HEK293 (cell line): ENCODE results near the gene TRMT112.

ENCODE experiments used
- CTCF ChIA-PET: fragments of 350-600 bp; formaldehyde crosslinking; extraction: SDS; loops from one replicate; lab custom pipeline; 2021; ENCODE audit warnings: antibody characterized with exemption; lab: Yijun Ruan, JAX
- POLR2A ChIA-PET: fragments of 300-600 bp; formaldehyde crosslinking; extraction: SDS; loops from one replicate; lab custom pipeline; 2020; ENCODE audit warnings: antibody characterized with exemption, inconsistent platforms; lab: Yijun Ruan, JAX
- H3K27ac ChIP-seq: fragments of 200-500 bp; sonication (Bioruptor generic); 2 replicates; pipeline ENCODE4 v1.5.1; 2014; ENCODE audit warnings: low read depth, low read length, control low read depth, inconsistent platforms; ENCODE audit errors: extremely low read depth
- H3K36me3 ChIP-seq, 2 experiments: fragments of 200-500 bp in 1 of 2; sonication (Bioruptor generic) in 1 of 2; 1 replicate in 1 of 2; 2 replicates in 1 of 2; pipeline ENCODE4 v1.5.1; 2014 to 2017; ENCODE audit warnings: inconsistent platforms in 2 of 2, low read length in 2 of 2; ENCODE audit not compliant: control insufficient read depth in 2 of 2, insufficient read depth in 1 of 2
- H3K4me1 ChIP-seq: fragments of 200-500 bp; sonication (Bioruptor generic); 2 replicates; pipeline ENCODE4 v1.5.1; 2014; ENCODE audit warnings: mild to moderate bottlenecking, low read length, inconsistent platforms; ENCODE audit not compliant: control insufficient read depth, insufficient read depth
- H3K4me3 ChIP-seq: 2 replicates; pipeline ENCODE4 v1.5.1; 2011; ENCODE audit warnings: low read depth, mild to moderate bottlenecking, control low read depth, low read length, moderate library complexity
- H3K9me3 ChIP-seq: fragments of 200-500 bp; sonication (Bioruptor generic); 2 replicates; pipeline ENCODE4 v1.5.1; 2014; ENCODE audit warnings: low read depth, low read length, inconsistent platforms; ENCODE audit not compliant: control insufficient read depth, insufficient read depth
- BCL11A ChIP-seq: fragments of 450-650 bp; formaldehyde crosslinking; IDR thresholded peaks from 2 replicates; pipeline ENCODE4 v1.5.1; 2016; ENCODE audit warnings: low read depth, missing biosample characterization, missing genetic modification characterization
- HOXC10 ChIP-seq: sonication (generic); formaldehyde crosslinking; IDR thresholded peaks from 2 replicates; pipeline ENCODE4 v1.8.1; 2023; ENCODE audit warnings: mild to moderate bottlenecking, missing genetic modification reagents
- KLF1 ChIP-seq: fragments of 450-650 bp; formaldehyde crosslinking; IDR thresholded peaks from 2 replicates; pipeline ENCODE4 v1.5.1; 2016; ENCODE audit warnings: missing biosample characterization, missing genetic modification characterization
- PRDM10 ChIP-seq: fragments of 450-650 bp; formaldehyde crosslinking; IDR thresholded peaks from 2 replicates; pipeline ENCODE4 v1.5.1; 2016; ENCODE audit warnings: missing biosample characterization, missing genetic modification characterization
- REPIN1 ChIP-seq: fragments of 450-650 bp; formaldehyde crosslinking; IDR thresholded peaks from 2 replicates; pipeline ENCODE4 v1.5.1; 2017; ENCODE audit warnings: missing biosample characterization, missing genetic modification characterization, low read depth
- ZBTB1 ChIP-seq: fragments of 450-650 bp; formaldehyde crosslinking; IDR thresholded peaks from 2 replicates; pipeline ENCODE4 v1.5.1; 2016; ENCODE audit warnings: missing biosample characterization, missing genetic modification characterization
- ZBTB20 ChIP-seq: fragments of 450-650 bp; formaldehyde crosslinking; IDR thresholded peaks from 2 replicates; pipeline ENCODE4 v1.5.1; 2016; ENCODE audit warnings: missing biosample characterization, missing genetic modification characterization
- ZFHX2 ChIP-seq: fragments of 450-650 bp; formaldehyde crosslinking; conservative IDR thresholded peaks from 2 replicates; pipeline ENCODE4 v1.5.1; 2016; ENCODE audit warnings: missing biosample characterization, missing genetic modification characterization
- ZFP3 ChIP-seq: fragments of 450-650 bp; formaldehyde crosslinking; IDR thresholded peaks from 2 replicates; pipeline ENCODE4 v1.5.1; 2016; ENCODE audit warnings: low read depth, missing biosample characterization, missing genetic modification characterization
- ZNF112 ChIP-seq: fragments of 450-650 bp; formaldehyde crosslinking; IDR thresholded peaks from 2 replicates; pipeline ENCODE4 v1.5.0; 2017; ENCODE audit warnings: missing biosample characterization, missing genetic modification characterization
- ZNF211 ChIP-seq: fragments of 450-650 bp; formaldehyde crosslinking; IDR thresholded peaks from 2 replicates; pipeline ENCODE4 v1.5.1; 2016; ENCODE audit warnings: low read depth, missing biosample characterization, missing genetic modification characterization
- ZNF24 ChIP-seq: fragments of 450-650 bp; formaldehyde crosslinking; IDR thresholded peaks from 2 replicates; pipeline ENCODE4 v1.5.1; 2016; ENCODE audit warnings: missing biosample characterization, missing genetic modification characterization
- ZNF350 ChIP-seq: fragments of 450-650 bp; formaldehyde crosslinking; IDR thresholded peaks from 2 replicates; pipeline ENCODE4 v1.5.0; 2017; ENCODE audit warnings: missing biosample characterization, mild to moderate bottlenecking, missing genetic modification characterization
- ZNF404 ChIP-seq: fragments of 450-650 bp; formaldehyde crosslinking; IDR thresholded peaks from 2 replicates; pipeline ENCODE4 v1.5.1; 2017; ENCODE audit warnings: missing biosample characterization, missing genetic modification characterization
- ZNF426 ChIP-seq: fragments of 450-650 bp; formaldehyde crosslinking; IDR thresholded peaks from 2 replicates; pipeline ENCODE4 v1.5.1; 2017; ENCODE audit warnings: missing biosample characterization, missing genetic modification characterization, mild to moderate bottlenecking, inconsistent platforms, moderate library complexity
- ZNF571 ChIP-seq: fragments of 450-650 bp; formaldehyde crosslinking; IDR thresholded peaks from 2 replicates; pipeline ENCODE4 v1.5.0; 2017; ENCODE audit warnings: missing biosample characterization, missing genetic modification characterization
- ZNF692 ChIP-seq: fragments of 450-650 bp; formaldehyde crosslinking; IDR thresholded peaks from 2 replicates; pipeline ENCODE4 v1.5.1; 2016; ENCODE audit warnings: missing biosample characterization, missing genetic modification characterization
- ZNF768 ChIP-seq: fragments of 450-650 bp; formaldehyde crosslinking; IDR thresholded peaks from 2 replicates; pipeline ENCODE4 v1.5.1; 2018; ENCODE audit warnings: missing biosample characterization, mild to moderate bottlenecking, missing genetic modification characterization
- ZSCAN16 ChIP-seq: fragments of 450-650 bp; formaldehyde crosslinking; IDR thresholded peaks from 2 replicates; pipeline ENCODE4 v1.5.1; 2016; ENCODE audit warnings: missing biosample characterization, missing genetic modification characterization
- TF ChIP-seq, protein P1 (sequence below): fragments of 450-650 bp; formaldehyde crosslinking; IDR thresholded peaks from 2 replicates; pipeline ENCODE4 v1.5.1; 2016; ENCODE audit warnings: missing biosample characterization, missing genetic modification characterization
- TF ChIP-seq, protein P2 (sequence below): fragments of 450-650 bp; formaldehyde crosslinking; IDR thresholded peaks from 2 replicates; pipeline ENCODE4 v1.5.1; 2016; ENCODE audit warnings: missing biosample characterization, missing genetic modification characterization, low read depth
- TF ChIP-seq, protein P3 (sequence below): fragments of 450-650 bp; formaldehyde crosslinking; IDR thresholded peaks from 2 replicates; pipeline ENCODE4 v1.5.1; 2017; ENCODE audit warnings: missing biosample characterization, missing genetic modification characterization

The TRMT112 gene

GRCh38 chr11:64338716-64339115 lies 21.4 kb upstream of the TRMT112 start (continued):
- TF ChIP-seq ZNF692 (tag by site-specific recombination): no peak
- no peak for TF ChIP-seq HOXC10 (CRISPR knock-in tag)
- TF ChIP-seq ZSCAN16 (tag by site-specific recombination): no peak
- no peak for TF ChIP-seq ZNF112
- no peak for TF ChIP-seq ZNF404
- TF ChIP-seq ZNF211 (tag by site-specific recombination): no peak
- no peak for TF ChIP-seq ZNF350 (tag by site-specific recombination)
- no peak for TF ChIP-seq ZBTB1 (tag by site-specific recombination)
- TF ChIP-seq ZNF24 (tag by site-specific recombination): no peak
- no peak for TF ChIP-seq BCL11A (tag by site-specific recombination)

DNA sequence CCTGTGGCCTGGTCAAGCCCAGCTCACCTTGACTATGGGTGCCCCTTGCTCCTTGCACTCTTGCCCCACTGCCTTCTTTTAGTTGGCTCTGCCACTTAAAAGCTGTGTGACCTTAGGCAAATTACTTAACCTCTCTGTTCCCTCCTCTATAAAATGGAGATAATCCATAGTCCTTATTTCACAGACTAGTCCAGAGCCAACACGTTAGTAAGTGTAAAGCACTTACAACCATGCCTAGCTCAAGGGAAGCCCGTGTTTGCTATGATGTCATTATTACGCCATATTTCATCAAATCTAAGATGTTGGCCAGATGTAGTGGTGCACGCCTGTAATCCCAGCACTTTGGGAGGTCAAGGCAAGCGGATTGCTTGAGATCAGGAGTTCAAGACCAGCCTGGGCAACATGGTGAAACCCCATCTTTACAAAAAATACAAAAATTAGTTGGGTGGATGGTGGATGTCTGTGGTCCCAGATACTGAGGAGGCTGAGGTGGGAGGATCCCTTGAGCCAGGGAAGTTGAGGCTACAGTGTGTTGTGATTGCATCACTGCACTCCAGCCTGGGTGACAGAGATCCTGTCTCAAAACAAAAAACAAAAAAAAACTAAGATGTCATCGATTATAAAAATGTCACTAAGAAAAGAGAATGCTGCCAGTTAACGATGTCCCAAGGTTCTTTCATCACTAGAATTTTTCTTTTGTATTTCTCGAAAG lies 20.3 kb upstream of the TRMT112 start:
- CTCF ChIA-PET: interaction anchor here (0.9 to 9.6 kb wide), 3 partner anchors 18 to 33 kb away, joined by 3 to 81 read pairs (median 7); partner anchors contain the start of genes PRDX5 and RPS6KA4
- Histone ChIP-seq H3K4me3 (no peak overlapping the region), H3K27ac (no peak overlapping the region), H3K9me3 (no peaks in the 10 kb centered on the region), H3K36me3 (no peaks in the 10 kb centered on the region), H3K4me1 (no peaks in the 10 kb centered on the region)
- TF ChIP-seq, protein P1, sequence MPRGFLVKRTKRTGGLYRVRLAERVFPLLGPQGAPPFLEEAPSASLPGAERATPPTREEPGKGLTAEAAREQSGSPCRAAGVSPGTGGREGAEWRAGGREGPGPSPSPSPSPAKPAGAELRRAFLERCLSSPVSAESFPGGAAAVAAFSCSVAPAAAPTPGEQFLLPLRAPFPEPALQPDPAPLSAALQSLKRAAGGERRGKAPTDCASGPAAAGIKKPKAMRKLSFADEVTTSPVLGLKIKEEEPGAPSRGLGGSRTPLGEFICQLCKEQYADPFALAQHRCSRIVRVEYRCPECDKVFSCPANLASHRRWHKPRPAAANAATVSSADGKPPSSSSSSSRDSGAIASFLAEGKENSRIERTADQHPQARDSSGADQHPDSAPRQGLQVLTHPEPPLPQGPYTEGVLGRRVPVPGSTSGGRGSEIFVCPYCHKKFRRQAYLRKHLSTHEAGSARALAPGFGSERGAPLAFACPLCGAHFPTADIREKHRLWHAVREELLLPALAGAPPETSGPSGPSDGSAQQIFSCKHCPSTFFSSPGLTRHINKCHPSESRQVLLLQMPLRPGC: no peak
- TF ChIP-seq ZNF768 (tag by site-specific recombination): peak; percentile 87; the same call in 1 of the 2 replicates
- TF ChIP-seq PRDM10 (tag by site-specific recombination): no peak
- TF ChIP-seq ZFHX2 (tag by site-specific recombination): no peak
- TF ChIP-seq KLF1 (tag by site-specific recombination): no peak
- TF ChIP-seq ZFP3: no peak
- TF ChIP-seq REPIN1 (tag by site-specific recombination): no peak
- no peak for TF ChIP-seq ZNF426
- no peak for TF ChIP-seq ZNF571 (tag by site-specific recombination)
- TF ChIP-seq, protein P2, sequence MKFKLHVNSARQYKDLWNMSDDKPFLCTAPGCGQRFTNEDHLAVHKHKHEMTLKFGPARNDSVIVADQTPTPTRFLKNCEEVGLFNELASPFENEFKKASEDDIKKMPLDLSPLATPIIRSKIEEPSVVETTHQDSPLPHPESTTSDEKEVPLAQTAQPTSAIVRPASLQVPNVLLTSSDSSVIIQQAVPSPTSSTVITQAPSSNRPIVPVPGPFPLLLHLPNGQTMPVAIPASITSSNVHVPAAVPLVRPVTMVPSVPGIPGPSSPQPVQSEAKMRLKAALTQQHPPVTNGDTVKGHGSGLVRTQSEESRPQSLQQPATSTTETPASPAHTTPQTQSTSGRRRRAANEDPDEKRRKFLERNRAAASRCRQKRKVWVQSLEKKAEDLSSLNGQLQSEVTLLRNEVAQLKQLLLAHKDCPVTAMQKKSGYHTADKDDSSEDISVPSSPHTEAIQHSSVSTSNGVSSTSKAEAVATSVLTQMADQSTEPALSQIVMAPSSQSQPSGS (tag by site-specific recombination): peak; percentile 70; the same call in 1 of the 2 replicates
- no peak for TF ChIP-seq ZBTB20
- TF ChIP-seq, protein P3, sequence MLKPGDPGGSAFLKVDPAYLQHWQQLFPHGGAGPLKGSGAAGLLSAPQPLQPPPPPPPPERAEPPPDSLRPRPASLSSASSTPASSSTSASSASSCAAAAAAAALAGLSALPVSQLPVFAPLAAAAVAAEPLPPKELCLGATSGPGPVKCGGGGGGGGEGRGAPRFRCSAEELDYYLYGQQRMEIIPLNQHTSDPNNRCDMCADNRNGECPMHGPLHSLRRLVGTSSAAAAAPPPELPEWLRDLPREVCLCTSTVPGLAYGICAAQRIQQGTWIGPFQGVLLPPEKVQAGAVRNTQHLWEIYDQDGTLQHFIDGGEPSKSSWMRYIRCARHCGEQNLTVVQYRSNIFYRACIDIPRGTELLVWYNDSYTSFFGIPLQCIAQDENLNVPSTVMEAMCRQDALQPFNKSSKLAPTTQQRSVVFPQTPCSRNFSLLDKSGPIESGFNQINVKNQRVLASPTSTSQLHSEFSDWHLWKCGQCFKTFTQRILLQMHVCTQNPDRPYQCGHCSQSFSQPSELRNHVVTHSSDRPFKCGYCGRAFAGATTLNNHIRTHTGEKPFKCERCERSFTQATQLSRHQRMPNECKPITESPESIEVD (tag by site-specific recombination): no peak
- POLR2A ChIA-PET: no interaction called here
